Upper lobe of left lung (tissue), 6 donors: ENCODE data around the gene EIPR1. TPM values are rescaled to one million over a fixed set of nuclear protein-coding genes. Genes with fewer than 3 reads are reported as not detected.

Experiments
- ATAC-seq, 2 donors: fragments of 200-7000 bp; cut with Tn5 transposase; one replicate each; pipeline ENCODE4 v1.9.1; 2022; ENCODE audit warnings: mild to moderate bottlenecking in 2 of 2, moderate library complexity in 2 of 2; ENCODE audit not compliant: low FRiP score in 2 of 2
- DNase-seq, 2 donors: peaks; one replicate each; pipeline ENCODE4 v3.0.0-alpha.2; 2019 to 2020
- H3K27ac ChIP-seq, 4 donors: fragments of 200-600 bp; sonication (generic); one replicate each; pipeline ENCODE4 v1.5.1; 2016 to 2019
- H3K27me3 ChIP-seq, 4 donors: fragments of 200-600 bp; sonication (generic); one replicate each; pipeline ENCODE4 v1.5.1; 2017 to 2019
- H3K36me3 ChIP-seq, 4 donors: fragments of 200-600 bp; sonication (generic); one replicate each; pipeline ENCODE4 v1.5.1; 2016 to 2019
- H3K4me1 ChIP-seq, 4 donors: fragments of 200-600 bp; sonication (generic); one replicate each; pipeline ENCODE4 v1.5.1; 2018 to 2019
- H3K4me3 ChIP-seq, 4 donors: fragments of 200-600 bp; sonication (generic); one replicate each; pipeline ENCODE4 v1.5.1; 2017 to 2019; ENCODE audit warnings: mild to moderate bottlenecking in 2 of 4, moderate library complexity in 1 of 4
- H3K9me3 ChIP-seq, 4 donors: fragments of 200-600 bp; sonication (generic); one replicate each; pipeline ENCODE4 v1.5.1; 2018 to 2019
- EP300 ChIP-seq, 4 donors: sonication (generic); formaldehyde crosslinking; IDR thresholded peaks; one replicate each; pipeline ENCODE4 v1.5.1; 2017; ENCODE audit warnings: antibody characterized with exemption in 4 of 4, control low read depth in 2 of 4
- POLR2A ChIP-seq, 4 donors: fragments of 450-650 bp; IDR thresholded peaks; one replicate each; pipeline ENCODE4 v1.5.1; 2016 to 2017; ENCODE audit warnings: antibody characterized with exemption in 4 of 4, mild to moderate bottlenecking in 2 of 4
- POLR2AphosphoS5 ChIP-seq, 2 donors: sonication (generic); formaldehyde crosslinking; IDR thresholded peaks; one replicate each; pipeline ENCODE4 v1.5.1; 2017; ENCODE audit warnings: antibody characterized with exemption in 2 of 2
- WGBS, 2 donors: methylation state at CpG; one replicate each; pipeline ENCODE4 v1.1.5; 2017 to 2018; 5-methylcytosine and 5-hydroxymethylcytosine counted together
- total RNA-seq, 6 donors: library from RNA; depleted of rRNA in 4 of 6; stranded (reverse); fragments of >200 nt in 4 of 6; gene quantifications; one replicate each; pipeline versions ENCODE4 v1.1.0 to v1.2.1, GENCODE V29; 2016 to 2021
- TF ChIP-seq, protein P1 (sequence below), 6 experiments: fragments of 450-650 bp in 4 of 6; fragments of 200-600 bp in 2 of 6; sonication (generic) in 2 of 6; IDR thresholded peaks; one replicate each; pipeline ENCODE4 v1.5.1; 2016 to 2019; ENCODE audit warnings: antibody characterized with exemption in 6 of 6
- donor health status: DM: no; HTN: no; CAD: no; lungs with moderate emphysema.
- donor health status: DM: no; HTN: yes; CAD: no; lungs with severe emphysema.

EIPR1 gene
- total RNA-seq, 6 donors from 2014 or later, result 17.6 to 39.8 (median 23.6) TPM

DNA sequence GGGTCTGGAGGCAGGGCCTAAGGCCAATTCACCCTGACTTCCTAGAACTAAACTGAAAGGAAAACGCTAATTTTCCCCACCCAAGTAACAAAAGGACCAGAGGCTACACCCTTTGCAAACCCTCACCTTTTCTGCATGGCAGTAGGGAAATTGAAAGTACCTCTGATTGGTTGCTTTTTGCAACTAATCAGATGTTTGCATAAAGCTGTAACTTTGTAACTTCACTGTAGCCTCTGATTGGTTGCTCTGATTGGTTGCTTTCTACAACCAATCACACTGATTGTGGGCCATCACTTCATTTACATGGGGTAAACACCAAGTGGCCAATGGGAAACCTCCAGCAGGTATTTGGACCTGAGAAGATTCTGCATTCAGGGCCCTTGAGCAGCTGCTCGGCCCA, 20.8 kb downstream of the EIPR1 start:
- no peak for ATAC-seq
- DNase-seq, result no peak
- no peak overlapping the region for H3K4me3 ChIP-seq
- H3K27me3 ChIP-seq, result no peaks in the 10 kb centered on the region
- peaks cover 0 to 16% (median 4%) of the 10 kb centered on the region in 4 donors for H3K36me3 ChIP-seq
- peaks cover 0 to 15% (median 4%) of the 10 kb centered on the region in 4 donors for H3K4me1 ChIP-seq
- peak overlapping the region in 1 of 4 donors; percentile 23 for H3K27ac ChIP-seq
- WGBS, 2 donors, result 76 to 84% methylated on average over 2 of the region's 2 CpGs
- TF ChIP-seq POLR2A (IDR thresholded peaks at IDR 0.05), result no peak
- no peak for TF ChIP-seq POLR2AphosphoS5 (IDR thresholded peaks at IDR 0.05)
- TF ChIP-seq, protein P1, sequence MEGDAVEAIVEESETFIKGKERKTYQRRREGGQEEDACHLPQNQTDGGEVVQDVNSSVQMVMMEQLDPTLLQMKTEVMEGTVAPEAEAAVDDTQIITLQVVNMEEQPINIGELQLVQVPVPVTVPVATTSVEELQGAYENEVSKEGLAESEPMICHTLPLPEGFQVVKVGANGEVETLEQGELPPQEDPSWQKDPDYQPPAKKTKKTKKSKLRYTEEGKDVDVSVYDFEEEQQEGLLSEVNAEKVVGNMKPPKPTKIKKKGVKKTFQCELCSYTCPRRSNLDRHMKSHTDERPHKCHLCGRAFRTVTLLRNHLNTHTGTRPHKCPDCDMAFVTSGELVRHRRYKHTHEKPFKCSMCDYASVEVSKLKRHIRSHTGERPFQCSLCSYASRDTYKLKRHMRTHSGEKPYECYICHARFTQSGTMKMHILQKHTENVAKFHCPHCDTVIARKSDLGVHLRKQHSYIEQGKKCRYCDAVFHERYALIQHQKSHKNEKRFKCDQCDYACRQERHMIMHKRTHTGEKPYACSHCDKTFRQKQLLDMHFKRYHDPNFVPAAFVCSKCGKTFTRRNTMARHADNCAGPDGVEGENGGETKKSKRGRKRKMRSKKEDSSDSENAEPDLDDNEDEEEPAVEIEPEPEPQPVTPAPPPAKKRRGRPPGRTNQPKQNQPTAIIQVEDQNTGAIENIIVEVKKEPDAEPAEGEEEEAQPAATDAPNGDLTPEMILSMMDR (IDR thresholded peaks at IDR 0.05), result no peak
- TF ChIP-seq EP300 (IDR thresholded peaks at IDR 0.05), result no peak
- H3K9me3 ChIP-seq, result peaks cover 0 to 6% (median 0%) of the 10 kb centered on the region in 4 donors

DNA sequence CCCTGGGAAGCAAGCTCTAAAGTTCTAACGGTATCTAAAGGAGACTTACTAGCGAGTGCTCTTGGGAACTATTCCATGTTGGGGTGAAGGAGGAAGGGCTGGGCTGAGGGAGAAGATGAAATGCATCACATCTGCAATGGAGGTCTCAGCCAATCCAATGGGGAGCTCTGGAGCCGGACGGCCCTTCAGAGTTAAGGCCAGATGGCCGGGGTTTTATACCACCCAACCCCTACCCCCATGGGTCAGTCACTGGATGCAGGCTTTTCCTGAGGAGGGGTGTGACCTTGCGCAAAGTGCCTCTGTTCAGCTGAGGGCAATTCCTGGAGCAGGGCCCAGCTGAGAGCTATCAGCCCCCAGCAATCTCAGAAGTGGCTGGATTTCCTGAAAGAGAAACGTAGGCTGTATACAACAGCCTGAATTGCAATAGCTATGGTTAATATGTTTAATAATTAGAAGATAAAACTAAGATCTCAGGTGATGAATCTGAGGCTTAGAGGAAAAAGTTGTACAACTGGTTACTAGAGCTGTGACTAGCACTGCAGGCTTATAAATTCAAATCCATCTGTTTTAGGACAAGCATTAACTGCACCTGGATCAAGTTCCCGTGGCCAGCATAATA, 21.6 kb downstream of the EIPR1 start:
- TF ChIP-seq EP300 (IDR thresholded peaks at IDR 0.05) (no peak), POLR2AphosphoS5 (IDR thresholded peaks at IDR 0.05) (no peak), POLR2A (IDR thresholded peaks at IDR 0.05) (no peak)
- TF ChIP-seq, protein P1 (IDR thresholded peaks at IDR 0.05), result no peak
- H3K36me3 ChIP-seq, result peaks cover 0 to 16% (median 4%) of the 10 kb centered on the region in 4 donors
- H3K4me1 ChIP-seq, result peaks cover 0 to 15% (median 4%) of the 10 kb centered on the region in 4 donors
- no peak overlapping the region for H3K4me3 ChIP-seq
- DNase-seq (no peak), ATAC-seq (no peak)
- peaks cover 0 to 6% (median 0%) of the 10 kb centered on the region in 4 donors for H3K9me3 ChIP-seq
- 75 to 78% methylated on average over 8 of the region's 8 CpGs for WGBS, 2 donors
- H3K27ac ChIP-seq, result peak overlapping the region in 1 of 4 donors; percentile 23
- no peaks in the 10 kb centered on the region for H3K27me3 ChIP-seq

DNA sequence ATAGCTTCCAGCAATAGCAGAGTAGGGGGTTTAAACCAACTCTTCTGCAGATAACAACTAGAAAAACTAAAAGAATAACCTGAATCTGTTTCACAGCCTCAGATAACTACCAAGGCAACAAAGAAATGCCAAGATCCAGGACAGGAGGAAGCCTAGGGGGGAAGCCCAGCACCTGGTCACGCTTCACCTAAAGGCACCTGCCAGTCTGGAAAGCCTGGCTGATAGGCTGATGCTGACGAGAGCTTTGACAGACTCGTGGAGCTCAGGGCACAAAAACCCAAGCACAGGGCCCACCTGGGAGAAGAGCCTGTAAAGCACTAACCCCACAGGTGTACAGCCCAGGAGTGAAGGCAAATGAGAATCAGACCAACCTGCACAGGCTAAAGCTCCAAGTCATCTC, 22.6 kb downstream of the EIPR1 start:
- H3K36me3 ChIP-seq, result peaks cover 0 to 16% (median 4%) of the 10 kb centered on the region in 4 donors
- no peak overlapping the region for H3K27ac ChIP-seq
- H3K4me1 ChIP-seq, result peaks cover 0 to 15% (median 4%) of the 10 kb centered on the region in 4 donors
- peaks cover 0 to 6% (median 0%) of the 10 kb centered on the region in 4 donors for H3K9me3 ChIP-seq
- no peak for TF ChIP-seq EP300 (IDR thresholded peaks at IDR 0.05)
- WGBS, 2 donors, result 93 to 94% methylated on average over 3 of the region's 3 CpGs
- ATAC-seq (no peak), DNase-seq (no peak)
- no peaks in the 10 kb centered on the region for H3K27me3 ChIP-seq
- H3K4me3 ChIP-seq, result no peak overlapping the region

DNA sequence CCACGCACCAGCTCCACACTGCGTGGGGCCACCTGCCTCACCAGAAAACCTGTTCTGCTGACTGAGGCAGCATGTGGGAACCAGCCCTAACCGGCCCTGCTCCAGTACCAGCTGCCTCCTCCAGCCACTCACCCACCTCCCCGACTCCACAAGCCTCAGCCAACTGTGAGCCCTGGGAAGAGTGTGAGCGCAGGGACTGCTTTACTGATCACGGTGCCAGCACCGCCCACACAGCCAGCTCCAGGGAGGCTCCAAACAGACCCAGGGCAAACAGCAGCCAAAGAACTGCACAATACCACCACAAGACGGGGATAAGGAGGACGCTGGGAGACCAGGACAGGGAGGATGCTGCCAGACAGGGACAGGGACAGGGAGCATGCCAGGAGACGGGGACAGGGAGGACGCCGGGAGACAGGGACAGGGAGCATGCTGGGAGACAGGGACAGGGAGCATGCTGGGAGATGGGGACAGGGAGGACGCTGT, 28.4 kb downstream of the EIPR1 start:
- Histone ChIP-seq H3K27me3 (no peaks in the 10 kb centered on the region), H3K9me3 (peaks cover 0 to 6% (median 0%) of the 10 kb centered on the region in 4 donors), H3K36me3 (peaks cover 0 to 16% (median 6%) of the 10 kb centered on the region in 4 donors), H3K4me3 (no peak overlapping the region), H3K4me1 (no peaks in the 10 kb centered on the region), H3K27ac (no peak overlapping the region)
- DNase-seq, result peak in 1 of 2 donors; percentile 30
- no peak for TF ChIP-seq POLR2AphosphoS5 (IDR thresholded peaks at IDR 0.05)
- no peak for TF ChIP-seq EP300 (IDR thresholded peaks at IDR 0.05)
- no peak for TF ChIP-seq POLR2A (IDR thresholded peaks at IDR 0.05)
- TF ChIP-seq, protein P1 (IDR thresholded peaks at IDR 0.05), result no peak
- 71 to 83% methylated on average over 12 to 13 of the region's 13 CpGs for WGBS, 2 donors
- peak in 1 of 2 donors; percentile 25 for ATAC-seq

DNA sequence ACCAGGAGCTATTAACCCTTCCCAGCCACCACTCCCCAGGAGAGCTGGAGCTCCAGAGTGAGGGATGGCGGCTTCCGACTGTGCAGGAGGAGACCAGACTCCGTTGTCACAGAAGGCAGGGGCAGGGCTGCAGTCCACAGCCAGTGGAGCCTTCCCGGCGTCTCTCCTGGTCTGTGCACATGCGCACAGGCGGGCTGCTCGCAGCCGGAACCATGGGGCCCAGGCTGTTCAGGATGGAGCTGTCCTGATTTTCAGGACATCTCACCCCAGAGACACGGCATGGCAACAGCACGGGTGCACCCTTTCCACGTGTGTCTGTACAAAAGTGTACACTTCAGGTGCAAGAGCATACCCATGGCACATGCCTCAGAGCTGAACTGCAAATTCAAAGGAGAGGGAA, 28.9 kb downstream of the EIPR1 start:
- ATAC-seq, result peak in 1 of 2 donors; percentile 34
- H3K4me3 ChIP-seq, result no peak overlapping the region
- H3K4me1 ChIP-seq, result no peaks in the 10 kb centered on the region
- TF ChIP-seq EP300 (IDR thresholded peaks at IDR 0.05), result no peak
- TF ChIP-seq, protein P1 (IDR thresholded peaks at IDR 0.05), result no peak
- no peak for TF ChIP-seq POLR2AphosphoS5 (IDR thresholded peaks at IDR 0.05)
- no peak for TF ChIP-seq POLR2A (IDR thresholded peaks at IDR 0.05)
- H3K27ac ChIP-seq, result no peak overlapping the region
- peaks cover 0 to 13% (median 6%) of the 10 kb centered on the region in 4 donors for H3K36me3 ChIP-seq
- no peaks in the 10 kb centered on the region for H3K27me3 ChIP-seq
- peaks cover 0 to 6% (median 0%) of the 10 kb centered on the region in 4 donors for H3K9me3 ChIP-seq
- peak in 1 of 2 donors; percentile 56 for DNase-seq
- WGBS, 2 donors, result 75 to 90% methylated on average over 9 to 12 of the region's 12 CpGs
